WTC11 (cell line): Measurements from ENCODE around the gene AP1S1. TPM values are rescaled to one million over a fixed set of nuclear protein-coding genes. Genes with fewer than 3 reads are reported as not detected.

Experiments
- ATF1 ChIP-seq: sonication (generic); formaldehyde crosslinking; IDR thresholded peaks from 2 replicates; pipeline ENCODE4 v1.8.1; 2023; ENCODE audit warnings: mild to moderate bottlenecking, moderate library complexity, missing genetic modification reagents
- ELF4 ChIP-seq: sonication (generic); formaldehyde crosslinking; IDR thresholded peaks from 2 replicates; pipeline ENCODE4 v1.8.1; 2022; ENCODE audit warnings: low read depth, mild to moderate bottlenecking, moderate library complexity, missing genetic modification reagents
- ESRRA ChIP-seq: sonication (generic); formaldehyde crosslinking; IDR thresholded peaks from 2 replicates; pipeline ENCODE4 v1.8.1; 2022; ENCODE audit warnings: mild to moderate bottlenecking, missing genetic modification reagents, borderline replicate concordance
- GABPB1 ChIP-seq: sonication (generic); formaldehyde crosslinking; IDR thresholded peaks from 2 replicates; pipeline ENCODE4 v1.8.1; 2023; ENCODE audit warnings: mild to moderate bottlenecking, missing genetic modification reagents
- JUN ChIP-seq: sonication (generic); formaldehyde crosslinking; IDR thresholded peaks from 2 replicates; pipeline ENCODE4 v1.8.0; 2023; ENCODE audit warnings: mild to moderate bottlenecking, missing genetic modification reagents
- NR2C2 ChIP-seq: sonication (generic); formaldehyde crosslinking; IDR thresholded peaks from 2 replicates; pipeline ENCODE4 v1.8.0; 2022; ENCODE audit warnings: mild to moderate bottlenecking, missing genetic modification reagents
- SMAD4 ChIP-seq: sonication (generic); formaldehyde crosslinking; IDR thresholded peaks from 2 replicates; pipeline ENCODE4 v1.8.0; 2022; ENCODE audit warnings: mild to moderate bottlenecking, missing genetic modification reagents
- TP53 ChIP-seq: sonication (generic); formaldehyde crosslinking; IDR thresholded peaks from 2 replicates; pipeline ENCODE4 v1.8.1; 2023; ENCODE audit warnings: mild to moderate bottlenecking, missing genetic modification reagents
- ZNF232 ChIP-seq: sonication (generic); formaldehyde crosslinking; IDR thresholded peaks from 2 replicates; pipeline ENCODE4 v1.8.0; 2022; ENCODE audit warnings: mild to moderate bottlenecking, missing genetic modification reagents
- ZNF317 ChIP-seq: sonication (generic); formaldehyde crosslinking; IDR thresholded peaks from 2 replicates; pipeline ENCODE4 v1.8.1; 2023; ENCODE audit warnings: low read depth, mild to moderate bottlenecking, moderate library complexity, missing genetic modification reagents, borderline replicate concordance
- ZNF396 ChIP-seq: fragments of 250-450 bp; sonication (Bioruptor Pico); IDR thresholded peaks from 2 replicates; pipeline ENCODE4 v1.8.0; 2021; ENCODE audit warnings: mild to moderate bottlenecking, moderate library complexity, borderline replicate concordance
- total RNA-seq: library from RNA; stranded (reverse); gene quantifications from 3 replicates; pipeline ENCODE4 v1.2.3, GENCODE V29; 2021
- TF ChIP-seq, protein P1 (sequence below): sonication (generic); formaldehyde crosslinking; IDR thresholded peaks from 2 replicates; pipeline ENCODE4 v1.8.1; 2023; ENCODE audit warnings: mild to moderate bottlenecking, missing genetic modification reagents, moderate library complexity
- TF ChIP-seq, protein P2 (sequence below): sonication (generic); formaldehyde crosslinking; IDR thresholded peaks from 2 replicates; pipeline ENCODE4 v1.8.1; 2023; ENCODE audit warnings: mild to moderate bottlenecking, moderate library complexity, missing genetic modification reagents
- TF ChIP-seq, protein P3 (sequence below): sonication (generic); formaldehyde crosslinking; IDR thresholded peaks from 2 replicates; pipeline ENCODE4 v1.8.0; 2022; ENCODE audit warnings: missing genetic modification reagents
- TF ChIP-seq, protein P4 (sequence below): sonication (generic); formaldehyde crosslinking; conservative IDR thresholded peaks from 2 replicates; pipeline ENCODE4 v1.8.1; 2022; ENCODE audit warnings: mild to moderate bottlenecking, missing genetic modification reagents
- TF ChIP-seq, protein P5 (sequence below): sonication (generic); formaldehyde crosslinking; IDR thresholded peaks from 2 replicates; pipeline ENCODE4 v1.8.0; 2022; ENCODE audit warnings: mild to moderate bottlenecking, missing genetic modification reagents
- TF ChIP-seq, protein P6 (sequence below): sonication (generic); formaldehyde crosslinking; IDR thresholded peaks from 2 replicates; pipeline ENCODE4 v1.8.1; 2023; ENCODE audit warnings: mild to moderate bottlenecking, missing genetic modification reagents
- TF ChIP-seq, protein P7 (sequence below): fragments of 250-450 bp; sonication (Bioruptor Pico); IDR thresholded peaks from 2 replicates; pipeline ENCODE4 v1.9.0; 2021; ENCODE audit warnings: mild to moderate bottlenecking, borderline replicate concordance
- TF ChIP-seq, protein P8 (sequence below): sonication (generic); formaldehyde crosslinking; IDR thresholded peaks from 2 replicates; pipeline ENCODE4 v1.8.1; 2022; ENCODE audit warnings: low read depth, mild to moderate bottlenecking, moderate library complexity, missing genetic modification reagents, borderline replicate concordance
- TF ChIP-seq, protein P9 (sequence below): sonication (generic); formaldehyde crosslinking; conservative IDR thresholded peaks from 2 replicates; pipeline ENCODE4 v1.8.1; 2023; ENCODE audit warnings: mild to moderate bottlenecking, low read depth, missing genetic modification reagents, moderate library complexity

AP1S1 gene
- total RNA-seq, 1 experiment from 2014 or later: 60.7 TPM

DNA sequence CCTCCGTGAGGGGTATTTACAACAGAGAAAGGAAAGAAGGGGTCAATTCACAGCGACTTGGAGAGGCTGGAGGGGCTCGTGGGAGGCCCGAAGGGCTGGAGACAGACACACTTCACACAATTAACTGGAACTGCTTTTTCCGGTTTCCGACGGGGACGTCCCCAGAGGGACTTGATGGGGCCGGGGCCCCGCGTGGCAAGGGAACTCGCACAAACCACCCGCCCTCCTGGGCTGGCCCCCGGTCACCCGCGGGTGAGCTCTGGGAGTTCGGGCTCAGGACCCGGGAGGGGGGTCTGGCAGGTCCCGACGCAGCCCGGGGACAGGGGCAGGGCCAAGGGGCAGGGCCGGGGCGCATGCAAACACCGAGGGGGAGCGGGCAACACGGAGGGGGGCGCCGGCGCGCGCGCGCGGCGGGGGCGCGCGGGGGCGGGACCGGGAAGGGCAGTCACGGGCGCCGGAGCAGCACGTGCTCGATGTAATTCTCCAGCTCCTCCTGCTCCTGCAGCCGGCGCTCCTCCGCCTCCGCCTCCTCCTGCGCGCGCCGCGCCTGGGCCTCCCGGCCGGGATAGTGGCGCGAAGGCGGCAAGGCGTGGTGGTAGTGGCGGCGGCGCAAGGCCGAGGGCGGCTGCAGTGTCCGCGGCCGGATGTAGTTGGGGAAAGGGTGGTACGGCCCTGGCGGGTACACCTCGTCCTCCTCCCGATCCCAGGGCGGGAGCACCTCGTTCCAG, 8.4 kb downstream of the AP1S1 start (continued):
- TF ChIP-seq ATF1 (CRISPR knock-in tag) (no peak), NR2C2 (CRISPR knock-in tag) (no peak), GABPB1 (CRISPR knock-in tag) (no peak), ESRRA (CRISPR knock-in tag) (peak; percentile 67; the same call in 1 of the 2 replicates), TP53 (CRISPR knock-in tag) (no peak), JUN (CRISPR knock-in tag) (0 out of 2 replicates have a peak, but pooled peaks have one; percentile 35), ELF4 (no peak), ZNF396 (CRISPR knock-in tag) (no peak), ZNF232 (CRISPR knock-in tag) (no peak), ZNF317 (CRISPR knock-in tag) (no peak), SMAD4 (CRISPR knock-in tag) (no peak)
- TF ChIP-seq, protein P1, sequence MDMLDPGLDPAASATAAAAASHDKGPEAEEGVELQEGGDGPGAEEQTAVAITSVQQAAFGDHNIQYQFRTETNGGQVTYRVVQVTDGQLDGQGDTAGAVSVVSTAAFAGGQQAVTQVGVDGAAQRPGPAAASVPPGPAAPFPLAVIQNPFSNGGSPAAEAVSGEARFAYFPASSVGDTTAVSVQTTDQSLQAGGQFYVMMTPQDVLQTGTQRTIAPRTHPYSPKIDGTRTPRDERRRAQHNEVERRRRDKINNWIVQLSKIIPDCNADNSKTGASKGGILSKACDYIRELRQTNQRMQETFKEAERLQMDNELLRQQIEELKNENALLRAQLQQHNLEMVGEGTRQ (CRISPR knock-in tag): peak; percentile 61
- TF ChIP-seq, protein P2, sequence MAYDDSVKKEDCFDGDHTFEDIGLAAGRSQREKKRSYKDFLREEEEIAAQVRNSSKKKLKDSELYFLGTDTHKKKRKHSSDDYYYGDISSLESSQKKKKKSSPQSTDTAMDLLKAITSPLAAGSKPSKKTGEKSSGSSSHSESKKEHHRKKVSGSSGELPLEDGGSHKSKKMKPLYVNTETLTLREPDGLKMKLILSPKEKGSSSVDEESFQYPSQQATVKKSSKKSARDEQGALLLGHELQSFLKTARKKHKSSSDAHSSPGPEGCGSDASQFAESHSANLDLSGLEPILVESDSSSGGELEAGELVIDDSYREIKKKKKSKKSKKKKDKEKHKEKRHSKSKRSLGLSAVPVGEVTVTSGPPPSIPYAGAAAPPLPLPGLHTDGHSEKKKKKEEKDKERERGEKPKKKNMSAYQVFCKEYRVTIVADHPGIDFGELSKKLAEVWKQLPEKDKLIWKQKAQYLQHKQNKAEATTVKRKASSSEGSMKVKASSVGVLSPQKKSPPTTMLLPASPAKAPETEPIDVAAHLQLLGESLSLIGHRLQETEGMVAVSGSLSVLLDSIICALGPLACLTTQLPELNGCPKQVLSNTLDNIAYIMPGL (CRISPR knock-in tag): no peak; the same call in 1 of the 2 replicates
- TF ChIP-seq, protein P3, sequence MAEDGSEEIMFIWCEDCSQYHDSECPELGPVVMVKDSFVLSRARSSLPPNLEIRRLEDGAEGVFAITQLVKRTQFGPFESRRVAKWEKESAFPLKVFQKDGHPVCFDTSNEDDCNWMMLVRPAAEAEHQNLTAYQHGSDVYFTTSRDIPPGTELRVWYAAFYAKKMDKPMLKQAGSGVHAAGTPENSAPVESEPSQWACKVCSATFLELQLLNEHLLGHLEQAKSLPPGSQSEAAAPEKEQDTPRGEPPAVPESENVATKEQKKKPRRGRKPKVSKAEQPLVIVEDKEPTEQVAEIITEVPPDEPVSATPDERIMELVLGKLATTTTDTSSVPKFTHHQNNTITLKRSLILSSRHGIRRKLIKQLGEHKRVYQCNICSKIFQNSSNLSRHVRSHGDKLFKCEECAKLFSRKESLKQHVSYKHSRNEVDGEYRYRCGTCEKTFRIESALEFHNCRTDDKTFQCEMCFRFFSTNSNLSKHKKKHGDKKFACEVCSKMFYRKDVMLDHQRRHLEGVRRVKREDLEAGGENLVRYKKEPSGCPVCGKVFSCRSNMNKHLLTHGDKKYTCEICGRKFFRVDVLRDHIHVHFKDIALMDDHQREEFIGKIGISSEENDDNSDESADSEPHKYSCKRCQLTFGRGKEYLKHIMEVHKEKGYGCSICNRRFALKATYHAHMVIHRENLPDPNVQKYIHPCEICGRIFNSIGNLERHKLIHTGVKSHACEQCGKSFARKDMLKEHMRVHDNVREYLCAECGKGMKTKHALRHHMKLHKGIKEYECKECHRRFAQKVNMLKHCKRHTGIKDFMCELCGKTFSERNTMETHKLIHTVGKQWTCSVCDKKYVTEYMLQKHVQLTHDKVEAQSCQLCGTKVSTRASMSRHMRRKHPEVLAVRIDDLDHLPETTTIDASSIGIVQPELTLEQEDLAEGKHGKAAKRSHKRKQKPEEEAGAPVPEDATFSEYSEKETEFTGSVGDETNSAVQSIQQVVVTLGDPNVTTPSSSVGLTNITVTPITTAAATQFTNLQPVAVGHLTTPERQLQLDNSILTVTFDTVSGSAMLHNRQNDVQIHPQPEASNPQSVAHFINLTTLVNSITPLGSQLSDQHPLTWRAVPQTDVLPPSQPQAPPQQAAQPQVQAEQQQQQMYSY: no peak
- TF ChIP-seq, protein P4, sequence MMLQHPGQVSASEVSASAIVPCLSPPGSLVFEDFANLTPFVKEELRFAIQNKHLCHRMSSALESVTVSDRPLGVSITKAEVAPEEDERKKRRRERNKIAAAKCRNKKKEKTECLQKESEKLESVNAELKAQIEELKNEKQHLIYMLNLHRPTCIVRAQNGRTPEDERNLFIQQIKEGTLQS (CRISPR knock-in tag): no peak
- TF ChIP-seq, protein P5, sequence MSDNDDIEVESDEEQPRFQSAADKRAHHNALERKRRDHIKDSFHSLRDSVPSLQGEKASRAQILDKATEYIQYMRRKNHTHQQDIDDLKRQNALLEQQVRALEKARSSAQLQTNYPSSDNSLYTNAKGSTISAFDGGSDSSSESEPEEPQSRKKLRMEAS: peak; percentile 88
- TF ChIP-seq, protein P6, sequence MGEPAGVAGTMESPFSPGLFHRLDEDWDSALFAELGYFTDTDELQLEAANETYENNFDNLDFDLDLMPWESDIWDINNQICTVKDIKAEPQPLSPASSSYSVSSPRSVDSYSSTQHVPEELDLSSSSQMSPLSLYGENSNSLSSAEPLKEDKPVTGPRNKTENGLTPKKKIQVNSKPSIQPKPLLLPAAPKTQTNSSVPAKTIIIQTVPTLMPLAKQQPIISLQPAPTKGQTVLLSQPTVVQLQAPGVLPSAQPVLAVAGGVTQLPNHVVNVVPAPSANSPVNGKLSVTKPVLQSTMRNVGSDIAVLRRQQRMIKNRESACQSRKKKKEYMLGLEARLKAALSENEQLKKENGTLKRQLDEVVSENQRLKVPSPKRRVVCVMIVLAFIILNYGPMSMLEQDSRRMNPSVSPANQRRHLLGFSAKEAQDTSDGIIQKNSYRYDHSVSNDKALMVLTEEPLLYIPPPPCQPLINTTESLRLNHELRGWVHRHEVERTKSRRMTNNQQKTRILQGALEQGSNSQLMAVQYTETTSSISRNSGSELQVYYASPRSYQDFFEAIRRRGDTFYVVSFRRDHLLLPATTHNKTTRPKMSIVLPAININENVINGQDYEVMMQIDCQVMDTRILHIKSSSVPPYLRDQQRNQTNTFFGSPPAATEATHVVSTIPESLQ (CRISPR knock-in tag): no peak
- TF ChIP-seq, protein P7, sequence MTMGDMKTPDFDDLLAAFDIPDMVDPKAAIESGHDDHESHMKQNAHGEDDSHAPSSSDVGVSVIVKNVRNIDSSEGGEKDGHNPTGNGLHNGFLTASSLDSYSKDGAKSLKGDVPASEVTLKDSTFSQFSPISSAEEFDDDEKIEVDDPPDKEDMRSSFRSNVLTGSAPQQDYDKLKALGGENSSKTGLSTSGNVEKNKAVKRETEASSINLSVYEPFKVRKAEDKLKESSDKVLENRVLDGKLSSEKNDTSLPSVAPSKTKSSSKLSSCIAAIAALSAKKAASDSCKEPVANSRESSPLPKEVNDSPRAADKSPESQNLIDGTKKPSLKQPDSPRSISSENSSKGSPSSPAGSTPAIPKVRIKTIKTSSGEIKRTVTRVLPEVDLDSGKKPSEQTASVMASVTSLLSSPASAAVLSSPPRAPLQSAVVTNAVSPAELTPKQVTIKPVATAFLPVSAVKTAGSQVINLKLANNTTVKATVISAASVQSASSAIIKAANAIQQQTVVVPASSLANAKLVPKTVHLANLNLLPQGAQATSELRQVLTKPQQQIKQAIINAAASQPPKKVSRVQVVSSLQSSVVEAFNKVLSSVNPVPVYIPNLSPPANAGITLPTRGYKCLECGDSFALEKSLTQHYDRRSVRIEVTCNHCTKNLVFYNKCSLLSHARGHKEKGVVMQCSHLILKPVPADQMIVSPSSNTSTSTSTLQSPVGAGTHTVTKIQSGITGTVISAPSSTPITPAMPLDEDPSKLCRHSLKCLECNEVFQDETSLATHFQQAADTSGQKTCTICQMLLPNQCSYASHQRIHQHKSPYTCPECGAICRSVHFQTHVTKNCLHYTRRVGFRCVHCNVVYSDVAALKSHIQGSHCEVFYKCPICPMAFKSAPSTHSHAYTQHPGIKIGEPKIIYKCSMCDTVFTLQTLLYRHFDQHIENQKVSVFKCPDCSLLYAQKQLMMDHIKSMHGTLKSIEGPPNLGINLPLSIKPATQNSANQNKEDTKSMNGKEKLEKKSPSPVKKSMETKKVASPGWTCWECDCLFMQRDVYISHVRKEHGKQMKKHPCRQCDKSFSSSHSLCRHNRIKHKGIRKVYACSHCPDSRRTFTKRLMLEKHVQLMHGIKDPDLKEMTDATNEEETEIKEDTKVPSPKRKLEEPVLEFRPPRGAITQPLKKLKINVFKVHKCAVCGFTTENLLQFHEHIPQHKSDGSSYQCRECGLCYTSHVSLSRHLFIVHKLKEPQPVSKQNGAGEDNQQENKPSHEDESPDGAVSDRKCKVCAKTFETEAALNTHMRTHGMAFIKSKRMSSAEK (CRISPR knock-in tag): no peak
- TF ChIP-seq, protein P8, sequence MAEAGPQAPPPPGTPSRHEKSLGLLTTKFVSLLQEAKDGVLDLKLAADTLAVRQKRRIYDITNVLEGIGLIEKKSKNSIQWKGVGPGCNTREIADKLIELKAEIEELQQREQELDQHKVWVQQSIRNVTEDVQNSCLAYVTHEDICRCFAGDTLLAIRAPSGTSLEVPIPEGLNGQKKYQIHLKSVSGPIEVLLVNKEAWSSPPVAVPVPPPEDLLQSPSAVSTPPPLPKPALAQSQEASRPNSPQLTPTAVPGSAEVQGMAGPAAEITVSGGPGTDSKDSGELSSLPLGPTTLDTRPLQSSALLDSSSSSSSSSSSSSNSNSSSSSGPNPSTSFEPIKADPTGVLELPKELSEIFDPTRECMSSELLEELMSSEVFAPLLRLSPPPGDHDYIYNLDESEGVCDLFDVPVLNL (CRISPR knock-in tag): 0 out of 2 replicates have a peak, but pooled peaks have one; percentile 29
- TF ChIP-seq, protein P9, sequence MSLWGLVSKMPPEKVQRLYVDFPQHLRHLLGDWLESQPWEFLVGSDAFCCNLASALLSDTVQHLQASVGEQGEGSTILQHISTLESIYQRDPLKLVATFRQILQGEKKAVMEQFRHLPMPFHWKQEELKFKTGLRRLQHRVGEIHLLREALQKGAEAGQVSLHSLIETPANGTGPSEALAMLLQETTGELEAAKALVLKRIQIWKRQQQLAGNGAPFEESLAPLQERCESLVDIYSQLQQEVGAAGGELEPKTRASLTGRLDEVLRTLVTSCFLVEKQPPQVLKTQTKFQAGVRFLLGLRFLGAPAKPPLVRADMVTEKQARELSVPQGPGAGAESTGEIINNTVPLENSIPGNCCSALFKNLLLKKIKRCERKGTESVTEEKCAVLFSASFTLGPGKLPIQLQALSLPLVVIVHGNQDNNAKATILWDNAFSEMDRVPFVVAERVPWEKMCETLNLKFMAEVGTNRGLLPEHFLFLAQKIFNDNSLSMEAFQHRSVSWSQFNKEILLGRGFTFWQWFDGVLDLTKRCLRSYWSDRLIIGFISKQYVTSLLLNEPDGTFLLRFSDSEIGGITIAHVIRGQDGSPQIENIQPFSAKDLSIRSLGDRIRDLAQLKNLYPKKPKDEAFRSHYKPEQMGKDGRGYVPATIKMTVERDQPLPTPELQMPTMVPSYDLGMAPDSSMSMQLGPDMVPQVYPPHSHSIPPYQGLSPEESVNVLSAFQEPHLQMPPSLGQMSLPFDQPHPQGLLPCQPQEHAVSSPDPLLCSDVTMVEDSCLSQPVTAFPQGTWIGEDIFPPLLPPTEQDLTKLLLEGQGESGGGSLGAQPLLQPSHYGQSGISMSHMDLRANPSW: no peak
